K562 (cell line): ENCODE data around the gene HMGXB3. TPM values are rescaled to one million over a fixed set of nuclear protein-coding genes. Genes with fewer than 3 reads are reported as not detected.
A peak's percentile ranks its signal among the peaks of the same experiment; 100 is the strongest.

Experiments used
- BRCA1 ChIP-seq, 2 experiments: fragments of 450-650 bp in 1 of 2; sonication (generic) in 1 of 2; formaldehyde crosslinking in 1 of 2; IDR thresholded peaks; 2 replicates each; pipeline versions ENCODE4 v1.5.0 to v1.6.1; 2017 to 2020; ENCODE audit warnings: mild to moderate bottlenecking in 1 of 2, missing genetic modification reagents in 1 of 2
- CHD2 ChIP-seq: IDR thresholded peaks from 2 replicates; pipeline ENCODE4 v1.6.1; 2011; ENCODE audit warnings: low read depth, low read length
- CXXC5 ChIP-seq: fragments of 250-450 bp; sonication (Bioruptor Pico); IDR thresholded peaks from 2 replicates; pipeline ENCODE4 v1.8.0; 2022; ENCODE audit warnings: inconsistent platforms, mild to moderate bottlenecking, moderate library complexity
- EP300 ChIP-seq: IDR thresholded peaks from 2 replicates; pipeline ENCODE4 v1.6.1; 2012; ENCODE audit warnings: low read length, improper control_type of control experiment
- ETV6 ChIP-seq, 3 experiments: fragments of 150-350 bp in 1 of 3; sonication (generic) in 1 of 3; formaldehyde crosslinking in 1 of 3; IDR thresholded peaks; 2 replicates each; pipeline versions ENCODE4 v1.6.1 to v1.8.0; 2014 to 2022; ENCODE audit warnings: borderline replicate concordance in 2 of 3, low read depth in 2 of 3, antibody characterized with exemption in 1 of 3, low read length in 1 of 3, mild to moderate bottlenecking in 1 of 3, missing genetic modification reagents in 1 of 3
- FOXK2 ChIP-seq, 2 experiments: fragments of 450-650 bp; IDR thresholded peaks in 1 of 2; conservative IDR thresholded peaks in 1 of 2; 2 replicates each; pipeline ENCODE4 v1.6.1; 2016; ENCODE audit warnings: low read depth in 2 of 2, mild to moderate bottlenecking in 1 of 2
- IRF2 ChIP-seq: sonication (generic); formaldehyde crosslinking; IDR thresholded peaks from 2 replicates; pipeline ENCODE4 v1.8.1; 2022; ENCODE audit warnings: mild to moderate bottlenecking, missing genetic modification reagents
- KDM1A ChIP-seq, 2 experiments: fragments of 450-650 bp; IDR thresholded peaks; 2 replicates each; pipeline ENCODE4 v1.6.1; 2016; ENCODE audit warnings: mild to moderate bottlenecking in 2 of 2
- NR3C1 ChIP-seq: sonication (generic); formaldehyde crosslinking; IDR thresholded peaks from 2 replicates; pipeline ENCODE4 v1.8.1; 2022; ENCODE audit warnings: missing genetic modification reagents
- SIX5 ChIP-seq, 2 experiments: IDR thresholded peaks; 2 replicates each; pipeline ENCODE4 v1.6.1; 2011; ENCODE audit warnings: low read length in 2 of 2, borderline replicate concordance in 1 of 2, low read depth in 1 of 2, mild to moderate bottlenecking in 1 of 2, moderate library complexity in 1 of 2; ENCODE audit not compliant: insufficient read depth in 1 of 2
- SUPT5H ChIP-seq: fragments of 450-650 bp; IDR thresholded peaks from 2 replicates; pipeline ENCODE4 v1.6.1; 2016
- TBL1XR1 ChIP-seq, 2 experiments: IDR thresholded peaks; 2 replicates each; pipeline ENCODE4 v1.6.1; 2012; ENCODE audit warnings: improper control_type of control experiment in 2 of 2, low read length in 2 of 2, mild to moderate bottlenecking in 1 of 2
- ZBTB1 ChIP-seq: sonication (generic); formaldehyde crosslinking; IDR thresholded peaks from 2 replicates; pipeline ENCODE4 v1.8.1; 2023; ENCODE audit warnings: missing genetic modification reagents, low read depth, mild to moderate bottlenecking, borderline replicate concordance
- ZNF134 ChIP-seq: fragments of 250-450 bp; sonication (Bioruptor Pico); conservative IDR thresholded peaks from 2 replicates; pipeline ENCODE4 v1.4.0; 2020
- ZNF551 ChIP-seq: fragments of 250-450 bp; sonication (Bioruptor Pico); IDR thresholded peaks from 2 replicates; pipeline ENCODE4 v1.5.0; 2021; ENCODE audit warnings: mild to moderate bottlenecking, moderate library complexity
- ZSCAN32 ChIP-seq: fragments of 450-650 bp; formaldehyde crosslinking; IDR thresholded peaks from 2 replicates; pipeline ENCODE4 v1.4.0; 2020; ENCODE audit warnings: mild to moderate bottlenecking, moderate library complexity
- polyA plus RNA-seq, 8 experiments: library from polyadenylated mRNA; depleted of rRNA in 4 of 8; stranded (reverse) in 5 of 8; unstranded in 3 of 8; fragments of >200 nt; fragmentation: Nextera tagmentation in 2 of 8; fragmentation: Illumina TruSeq in 1 of 8; extraction: Ambion mirVana in 2 of 8; extraction: Trizol in 1 of 8; gene quantifications; 2 replicates each; pipeline versions ENCODE4 v1.2.1 to v1.2.3, GENCODE V29; 2011 to 2014; ENCODE audit warnings: inconsistent platforms in 1 of 8, missing spikeins in 1 of 8
- total RNA-seq, 7 experiments: library from RNA; depleted of rRNA in 6 of 7; stranded (reverse); fragments of >200 nt in 6 of 7; fragmentation: Illumina TruSeq in 2 of 7; extraction: Trizol in 2 of 7; gene quantifications; 2 replicates each; pipeline versions ENCODE4 v1.2.1 to v1.2.3, GENCODE V29; 2011 to 2021; ENCODE audit warnings: low replicate concordance in 1 of 7
- TF ChIP-seq, protein P1 (sequence below): IDR thresholded peaks from 2 replicates; pipeline ENCODE4 v1.6.1; 2011; ENCODE audit warnings: borderline replicate concordance, low read depth, mild to moderate bottlenecking, moderate library complexity, low read length; ENCODE audit not compliant: insufficient read depth, poor library complexity, severe bottlenecking
- TF ChIP-seq, protein P2 (sequence below): sonication (generic); formaldehyde crosslinking; IDR thresholded peaks from 2 replicates; pipeline ENCODE4 v1.8.1; 2023; ENCODE audit warnings: missing genetic modification reagents, mild to moderate bottlenecking, borderline replicate concordance
- TF ChIP-seq, protein P3 (sequence below): fragments of 450-650 bp; conservative IDR thresholded peaks from 2 replicates; pipeline ENCODE4 v1.6.1; 2016; ENCODE audit warnings: missing genetic modification characterization, low read depth, mild to moderate bottlenecking, missing compliant biosample characterization, moderate library complexity

HMGXB3 gene
- total and polyA plus RNA-seq, 9 of the 15 experiments (the other 6 are each of a cell fraction or from before 2014, with no cell fraction given) = 1.8 to 44.1 (median 32.2) TPM

DNA sequence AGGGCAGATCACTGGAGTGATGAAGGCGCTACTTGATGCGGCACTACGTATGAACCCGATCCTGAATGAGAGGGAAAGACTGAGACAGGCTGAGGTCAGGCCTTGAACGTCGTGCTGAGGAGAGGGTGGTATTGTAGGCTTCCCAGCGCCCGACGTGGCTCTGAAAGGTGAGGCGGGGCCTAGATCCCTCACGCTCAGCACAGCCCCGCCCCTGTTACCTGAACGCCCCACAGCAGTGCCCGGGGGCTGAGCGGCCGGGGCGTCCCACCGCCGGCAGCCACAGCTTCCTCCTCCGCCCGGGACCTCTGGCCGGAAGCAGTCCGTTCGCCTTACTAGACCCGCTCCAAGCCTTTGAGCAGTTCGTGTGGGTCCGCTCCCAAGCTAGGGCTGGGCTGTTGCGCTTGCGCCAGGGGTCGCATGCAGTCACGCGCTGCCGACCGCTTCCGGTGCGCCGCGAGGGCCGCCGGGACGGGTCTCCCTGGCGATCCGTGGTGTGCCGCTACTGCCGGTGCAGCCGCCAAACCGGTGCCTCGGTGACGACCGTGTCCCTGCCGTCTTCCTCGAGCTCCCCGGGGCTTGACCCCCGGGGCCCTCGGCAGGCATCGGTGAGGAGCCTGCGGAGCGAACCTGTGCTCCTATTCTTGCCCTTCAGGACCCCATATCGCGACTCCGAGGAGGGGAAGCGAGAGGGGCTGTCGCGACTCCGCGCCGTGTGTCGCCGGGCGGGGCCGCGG lies at the start of gene HMGXB3, which contains the start of gene TIGD6 (continued):
- peak; percentile 44 to 63; a peak in 3 of 4 replicates for TF ChIP-seq SIX5 (IDR thresholded peaks at IDR 0.05; ENCODE audit: borderline replicate concordance in 1 of 2, insufficient read depth in 1 of 2, low read depth in 1 of 2, low read length in 2 of 2)
- no peak for TF ChIP-seq BRCA1 (IDR thresholded peaks at IDR 0.05)
- TF ChIP-seq BRCA1 (CRISPR knock-in tag; IDR thresholded peaks at IDR 0.05) = no peak
- TF ChIP-seq, protein P1, sequence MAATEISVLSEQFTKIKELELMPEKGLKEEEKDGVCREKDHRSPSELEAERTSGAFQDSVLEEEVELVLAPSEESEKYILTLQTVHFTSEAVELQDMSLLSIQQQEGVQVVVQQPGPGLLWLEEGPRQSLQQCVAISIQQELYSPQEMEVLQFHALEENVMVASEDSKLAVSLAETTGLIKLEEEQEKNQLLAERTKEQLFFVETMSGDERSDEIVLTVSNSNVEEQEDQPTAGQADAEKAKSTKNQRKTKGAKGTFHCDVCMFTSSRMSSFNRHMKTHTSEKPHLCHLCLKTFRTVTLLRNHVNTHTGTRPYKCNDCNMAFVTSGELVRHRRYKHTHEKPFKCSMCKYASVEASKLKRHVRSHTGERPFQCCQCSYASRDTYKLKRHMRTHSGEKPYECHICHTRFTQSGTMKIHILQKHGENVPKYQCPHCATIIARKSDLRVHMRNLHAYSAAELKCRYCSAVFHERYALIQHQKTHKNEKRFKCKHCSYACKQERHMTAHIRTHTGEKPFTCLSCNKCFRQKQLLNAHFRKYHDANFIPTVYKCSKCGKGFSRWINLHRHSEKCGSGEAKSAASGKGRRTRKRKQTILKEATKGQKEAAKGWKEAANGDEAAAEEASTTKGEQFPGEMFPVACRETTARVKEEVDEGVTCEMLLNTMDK = peak; percentile 65
- no peak; the same call in 1 of the 2 replicates for TF ChIP-seq ZBTB1 (CRISPR knock-in tag)
- TF ChIP-seq, protein P2, sequence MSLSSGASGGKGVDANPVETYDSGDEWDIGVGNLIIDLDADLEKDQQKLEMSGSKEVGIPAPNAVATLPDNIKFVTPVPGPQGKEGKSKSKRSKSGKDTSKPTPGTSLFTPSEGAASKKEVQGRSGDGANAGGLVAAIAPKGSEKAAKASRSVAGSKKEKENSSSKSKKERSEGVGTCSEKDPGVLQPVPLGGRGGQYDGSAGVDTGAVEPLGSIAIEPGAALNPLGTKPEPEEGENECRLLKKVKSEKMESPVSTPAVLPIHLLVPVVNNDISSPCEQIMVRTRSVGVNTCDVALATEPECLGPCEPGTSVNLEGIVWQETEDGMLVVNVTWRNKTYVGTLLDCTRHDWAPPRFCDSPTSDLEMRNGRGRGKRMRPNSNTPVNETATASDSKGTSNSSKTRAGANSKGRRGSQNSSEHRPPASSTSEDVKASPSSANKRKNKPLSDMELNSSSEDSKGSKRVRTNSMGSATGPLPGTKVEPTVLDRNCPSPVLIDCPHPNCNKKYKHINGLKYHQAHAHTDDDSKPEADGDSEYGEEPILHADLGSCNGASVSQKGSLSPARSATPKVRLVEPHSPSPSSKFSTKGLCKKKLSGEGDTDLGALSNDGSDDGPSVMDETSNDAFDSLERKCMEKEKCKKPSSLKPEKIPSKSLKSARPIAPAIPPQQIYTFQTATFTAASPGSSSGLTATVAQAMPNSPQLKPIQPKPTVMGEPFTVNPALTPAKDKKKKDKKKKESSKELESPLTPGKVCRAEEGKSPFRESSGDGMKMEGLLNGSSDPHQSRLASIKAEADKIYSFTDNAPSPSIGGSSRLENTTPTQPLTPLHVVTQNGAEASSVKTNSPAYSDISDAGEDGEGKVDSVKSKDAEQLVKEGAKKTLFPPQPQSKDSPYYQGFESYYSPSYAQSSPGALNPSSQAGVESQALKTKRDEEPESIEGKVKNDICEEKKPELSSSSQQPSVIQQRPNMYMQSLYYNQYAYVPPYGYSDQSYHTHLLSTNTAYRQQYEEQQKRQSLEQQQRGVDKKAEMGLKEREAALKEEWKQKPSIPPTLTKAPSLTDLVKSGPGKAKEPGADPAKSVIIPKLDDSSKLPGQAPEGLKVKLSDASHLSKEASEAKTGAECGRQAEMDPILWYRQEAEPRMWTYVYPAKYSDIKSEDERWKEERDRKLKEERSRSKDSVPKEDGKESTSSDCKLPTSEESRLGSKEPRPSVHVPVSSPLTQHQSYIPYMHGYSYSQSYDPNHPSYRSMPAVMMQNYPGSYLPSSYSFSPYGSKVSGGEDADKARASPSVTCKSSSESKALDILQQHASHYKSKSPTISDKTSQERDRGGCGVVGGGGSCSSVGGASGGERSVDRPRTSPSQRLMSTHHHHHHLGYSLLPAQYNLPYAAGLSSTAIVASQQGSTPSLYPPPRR (CRISPR knock-in tag) = no peak
- TF ChIP-seq CXXC5 = peak; percentile 91
- TF ChIP-seq CHD2 = peak; percentile 63; the same call in 1 of the 2 replicates
- peak; percentile 87 for TF ChIP-seq SUPT5H
- TF ChIP-seq ZSCAN32 (CRISPR knock-in tag) = no peak
- peak in 1 of 2 experiments; percentile 38; a peak in 1 of 4 replicates for TF ChIP-seq ETV6 (IDR thresholded peaks at IDR 0.05; ENCODE audit: borderline replicate concordance in 1 of 2, low read depth in 2 of 2, low read length in 1 of 2)
- TF ChIP-seq ETV6 (CRISPR knock-in tag; IDR thresholded peaks at IDR 0.05; ENCODE audit: borderline replicate concordance) = 0 out of 2 replicates have a peak, but pooled peaks have one; percentile 41
- no peak for TF ChIP-seq ZNF551 (CRISPR knock-in tag)
- no peak for TF ChIP-seq KDM1A (IDR thresholded peaks at IDR 0.05)
- no peak; the same call in 1 of the 2 replicates for TF ChIP-seq NR3C1
- no peak for TF ChIP-seq ZNF134 (CRISPR knock-in tag)
- TF ChIP-seq EP300 = peak; percentile 41; the same call in 1 of the 2 replicates
- TF ChIP-seq, protein P3, sequence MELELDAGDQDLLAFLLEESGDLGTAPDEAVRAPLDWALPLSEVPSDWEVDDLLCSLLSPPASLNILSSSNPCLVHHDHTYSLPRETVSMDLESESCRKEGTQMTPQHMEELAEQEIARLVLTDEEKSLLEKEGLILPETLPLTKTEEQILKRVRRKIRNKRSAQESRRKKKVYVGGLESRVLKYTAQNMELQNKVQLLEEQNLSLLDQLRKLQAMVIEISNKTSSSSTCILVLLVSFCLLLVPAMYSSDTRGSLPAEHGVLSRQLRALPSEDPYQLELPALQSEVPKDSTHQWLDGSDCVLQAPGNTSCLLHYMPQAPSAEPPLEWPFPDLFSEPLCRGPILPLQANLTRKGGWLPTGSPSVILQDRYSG (tag) = no peak
- no peak for TF ChIP-seq IRF2 (CRISPR knock-in tag)
- peak; percentile 90 for TF ChIP-seq FOXK2 (conservative IDR thresholded peaks at IDR 0.05 in 1 of 2, IDR thresholded peaks at IDR 0.05 in 1 of 2; ENCODE audit: low read depth in 2 of 2)
- peak in 1 of 2 experiments; percentile 76; a peak in 1 of 4 replicates for TF ChIP-seq TBL1XR1 (IDR thresholded peaks at IDR 0.05; ENCODE audit: low read length in 2 of 2)
